Measurements from ENCODE around the gene STC2. TPM values are rescaled to one million over a fixed set of nuclear protein-coding genes. Genes with fewer than 3 reads are reported as not detected.

The STC2 gene
- total RNA-seq, 2 experiments from 2014 or later: 6.7 to 13.0 TPM

DNA sequence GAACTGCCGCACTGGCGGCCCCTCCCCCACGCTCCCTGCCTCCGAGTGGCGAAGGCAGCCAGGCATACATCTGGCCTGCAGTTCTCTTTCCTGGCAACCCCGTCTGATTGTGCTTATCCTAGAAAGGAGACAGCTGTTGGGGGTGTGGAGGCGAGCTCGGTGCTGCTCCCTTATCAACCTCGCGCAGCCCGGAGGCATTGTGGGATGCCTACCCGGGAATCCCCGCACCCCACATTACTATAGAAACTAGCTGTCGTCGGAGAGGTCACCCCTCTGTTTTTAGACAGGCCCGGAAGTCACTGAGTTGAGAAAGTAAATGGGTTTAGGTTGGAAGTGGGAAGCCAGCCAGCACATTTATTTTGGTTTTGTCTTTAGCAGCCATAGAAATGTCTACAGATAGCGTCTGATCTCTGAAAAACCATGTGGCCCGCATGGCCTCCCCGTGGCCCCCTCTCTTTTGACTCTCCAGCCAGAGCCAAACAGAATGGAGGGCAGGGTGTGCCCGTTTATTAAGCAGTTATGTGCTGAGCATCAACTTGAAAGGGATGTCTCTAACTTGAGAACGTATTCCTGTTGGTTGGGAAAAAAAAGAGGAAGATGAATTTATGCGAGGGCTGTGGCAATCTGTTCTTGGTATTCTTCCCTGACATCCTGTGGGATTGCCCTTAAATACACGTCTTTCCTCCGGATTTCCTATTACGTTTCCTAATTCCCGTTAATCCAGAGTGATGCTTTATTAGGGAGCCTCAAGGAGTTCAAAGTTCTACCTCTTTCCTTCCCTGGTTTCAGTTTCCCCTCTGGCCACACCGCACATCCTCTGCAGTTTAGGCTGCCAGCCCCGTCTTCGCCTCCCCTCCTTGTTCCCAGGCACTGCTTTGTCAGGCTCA, 3.9 kb downstream of the STC2 start:
- CTCF ChIA-PET: interaction anchor here (1.0 kb wide), 1 partner anchor 30 kb away, joined by 3 read pairs; no protein-coding TSS in a partner anchor
- H3K27ac Mint-ChIP-seq: peak overlapping the region; percentile 33
- H3K4me1 Mint-ChIP-seq: peaks cover 36% of the 10 kb centered on the region
- ATAC-seq: no peak
- peaks cover 29% of the 10 kb centered on the region for H3K36me3 Mint-ChIP-seq
- no peak for DNase-seq
- no peaks in the 10 kb centered on the region for H3K9me3 Mint-ChIP-seq (ENCODE audit: low read depth)
- H3K4me3 Mint-ChIP-seq: peak overlapping the region; percentile 27
- peaks cover 41% of the 10 kb centered on the region for H3K27me3 Mint-ChIP-seq

DNA sequence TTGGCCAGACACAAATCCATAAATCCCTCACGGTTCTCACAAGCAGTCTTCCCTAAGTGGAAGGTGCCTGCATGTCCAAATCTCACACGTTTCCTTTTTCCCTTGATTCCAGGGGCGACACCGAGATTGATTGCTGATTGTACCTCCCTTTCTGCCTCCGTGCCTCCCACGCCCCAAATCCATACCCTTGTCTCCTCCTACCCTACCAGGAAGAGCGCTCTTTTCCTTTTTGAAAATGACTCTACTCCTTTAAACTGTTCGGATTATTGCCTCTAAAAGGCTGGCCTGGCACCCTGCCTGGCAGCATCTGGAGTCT, 4.5 kb downstream of the STC2 start:
- DNase-seq (no peak), ATAC-seq (no peak)
- Mint-ChIP-seq H3K4me1 (peaks cover 32% of the 10 kb centered on the region), H3K36me3 (peaks cover 30% of the 10 kb centered on the region), H3K9me3 (ENCODE audit: low read depth) (no peaks in the 10 kb centered on the region), H3K27me3 (peaks cover 36% of the 10 kb centered on the region), H3K27ac (no peak overlapping the region), H3K4me3 (no peak overlapping the region)
- CTCF ChIA-PET: no interaction called here

DNA sequence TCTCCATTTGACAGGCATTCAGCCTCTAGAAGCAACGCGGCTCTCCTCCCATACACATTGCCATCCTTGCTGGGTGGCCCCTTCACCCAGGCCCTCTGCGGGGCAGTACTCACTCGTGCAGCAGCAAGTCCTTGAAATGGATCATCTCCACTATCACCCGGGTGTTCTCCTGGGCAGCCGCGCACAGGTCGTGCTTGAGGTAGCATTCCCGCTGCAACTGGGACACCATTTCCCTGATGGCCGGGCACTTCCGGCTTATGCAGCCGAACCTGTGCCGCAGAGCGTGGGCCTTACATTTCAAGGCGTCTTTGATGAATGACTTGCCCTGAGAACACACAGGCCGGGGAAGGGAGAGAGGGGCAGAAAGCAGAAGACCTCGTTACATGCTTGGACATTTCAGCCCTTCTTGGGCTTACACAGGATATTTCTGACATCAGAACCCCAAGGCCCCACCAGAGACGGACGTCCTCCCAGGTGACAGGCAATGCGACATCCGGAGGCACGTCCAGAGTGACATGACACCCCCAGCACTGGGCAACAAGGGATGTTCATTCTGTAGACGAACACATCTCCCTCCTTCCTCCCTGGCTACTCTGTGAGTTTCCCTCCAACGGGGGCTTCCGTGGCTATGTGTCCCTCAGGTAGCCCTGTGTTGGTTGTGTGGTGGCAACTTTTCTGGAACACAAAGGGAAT, 5.0 kb downstream of the STC2 start:
- DNase-seq (no peak), ATAC-seq (no peak)
- no peak overlapping the region for H3K27ac Mint-ChIP-seq
- CTCF ChIA-PET: no interaction called here
- H3K9me3 Mint-ChIP-seq (ENCODE audit: low read depth): no peaks in the 10 kb centered on the region
- peaks cover 30% of the 10 kb centered on the region for H3K27me3 Mint-ChIP-seq
- peaks cover 31% of the 10 kb centered on the region for H3K36me3 Mint-ChIP-seq
- peaks cover 28% of the 10 kb centered on the region for H3K4me1 Mint-ChIP-seq
- no peak overlapping the region for H3K4me3 Mint-ChIP-seq

DNA sequence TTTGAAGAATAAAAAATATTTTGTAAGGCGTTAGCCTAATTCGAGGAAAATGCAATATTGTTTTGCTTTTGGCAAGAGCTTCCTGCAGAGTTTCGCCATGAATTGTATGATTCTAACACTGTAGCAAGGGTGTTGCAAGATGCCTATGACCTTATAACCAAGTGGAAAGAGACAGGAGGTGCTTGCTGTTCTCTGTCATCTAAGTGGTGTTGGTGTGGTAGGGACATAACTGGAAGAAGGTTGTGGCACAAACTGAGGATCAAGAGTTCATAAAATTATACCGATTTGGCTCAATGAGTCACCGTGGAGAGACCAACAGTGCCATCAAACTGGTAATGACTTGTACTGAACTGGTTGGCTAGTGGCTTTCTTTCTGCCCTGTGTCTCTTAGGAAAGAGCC, 6.3 kb downstream of the STC2 start:
- H3K36me3 Mint-ChIP-seq: peaks cover 33% of the 10 kb centered on the region

DNA sequence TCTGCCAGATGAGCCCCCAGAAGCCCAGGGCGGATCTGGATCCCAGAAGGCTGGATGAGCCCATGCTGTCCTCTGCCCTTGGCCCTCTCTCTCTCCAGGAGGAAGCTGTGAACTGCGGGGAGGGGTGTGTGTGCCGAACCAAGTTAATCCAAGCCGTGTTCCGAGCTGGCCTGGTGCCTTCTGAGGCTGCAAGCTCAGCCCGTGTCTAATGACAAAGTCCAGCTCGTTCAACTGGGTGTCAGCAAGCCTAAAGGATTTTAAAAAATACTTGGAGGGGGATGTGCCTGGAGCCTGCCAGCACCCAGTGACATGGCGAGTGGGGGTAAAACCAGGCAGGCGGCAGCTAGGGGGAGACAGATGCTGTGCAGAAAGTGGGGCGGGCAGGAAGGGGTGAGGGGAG, 8.0 kb downstream of the STC2 start:
- H3K4me1 Mint-ChIP-seq: peaks cover 14% of the 10 kb centered on the region
- H3K27ac Mint-ChIP-seq: no peak overlapping the region
- H3K27me3 Mint-ChIP-seq: peaks cover 18% of the 10 kb centered on the region
- DNase-seq (no peak), ATAC-seq (no peak)
- H3K9me3 Mint-ChIP-seq (ENCODE audit: low read depth): no peaks in the 10 kb centered on the region
- H3K36me3 Mint-ChIP-seq: peaks cover 26% of the 10 kb centered on the region
- H3K4me3 Mint-ChIP-seq: no peak overlapping the region
- CTCF ChIA-PET: interaction anchor here (0.8 to 3.4 kb wide), 4 partner anchors 8 to 336 kb away, joined by 3 to 15 read pairs (median 4); partner anchors contain the start of genes ATP6V0E1 and STC2

More for the DNA sequence above, 6.3 kb downstream of the STC2 start:
- no peak for DNase-seq
- ATAC-seq: no peak
- CTCF ChIA-PET: interaction anchor here (1.1 to 3.4 kb wide), 4 partner anchors 9 to 28 kb away, joined by 3 to 15 read pairs (median 6); no protein-coding TSS in a partner anchor
- Mint-ChIP-seq H3K27ac (no peak overlapping the region), H3K4me1 (peaks cover 24% of the 10 kb centered on the region), H3K27me3 (peaks cover 23% of the 10 kb centered on the region), H3K9me3 (ENCODE audit: low read depth) (no peaks in the 10 kb centered on the region), H3K4me3 (no peak overlapping the region)

DNA sequence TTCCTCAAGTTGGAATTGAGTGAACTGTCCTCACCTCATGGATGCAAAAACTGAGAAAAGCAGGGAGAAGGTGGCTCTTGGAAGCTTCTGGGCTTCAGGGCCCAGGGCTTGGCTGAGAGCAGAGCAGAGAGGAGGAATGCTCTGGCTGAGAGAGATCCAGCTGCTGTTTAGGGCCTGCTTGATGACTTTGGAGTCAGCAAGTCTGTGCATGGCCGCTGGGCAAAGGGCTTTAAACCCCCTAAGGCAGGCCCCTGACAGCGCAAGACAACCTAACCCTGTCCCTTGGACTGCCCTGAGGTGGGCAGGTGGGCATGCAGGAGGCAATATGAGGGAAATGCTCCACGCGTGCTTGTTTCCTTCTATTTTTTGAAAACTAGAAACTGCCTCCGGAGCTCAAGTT, 8.6 kb downstream of the STC2 start:
- Mint-ChIP-seq H3K4me1 (peaks cover 8% of the 10 kb centered on the region), H3K27me3 (peaks cover 18% of the 10 kb centered on the region), H3K36me3 (peaks cover 21% of the 10 kb centered on the region), H3K27ac (no peak overlapping the region), H3K9me3 (ENCODE audit: low read depth) (no peaks in the 10 kb centered on the region), H3K4me3 (no peak overlapping the region)
- CTCF ChIA-PET: interaction anchor here (0.8 to 3.4 kb wide), 4 partner anchors 8 to 336 kb away, joined by 3 to 15 read pairs (median 4); partner anchors contain the start of genes ATP6V0E1 and STC2
- ATAC-seq (no peak), DNase-seq (no peak)

DNA sequence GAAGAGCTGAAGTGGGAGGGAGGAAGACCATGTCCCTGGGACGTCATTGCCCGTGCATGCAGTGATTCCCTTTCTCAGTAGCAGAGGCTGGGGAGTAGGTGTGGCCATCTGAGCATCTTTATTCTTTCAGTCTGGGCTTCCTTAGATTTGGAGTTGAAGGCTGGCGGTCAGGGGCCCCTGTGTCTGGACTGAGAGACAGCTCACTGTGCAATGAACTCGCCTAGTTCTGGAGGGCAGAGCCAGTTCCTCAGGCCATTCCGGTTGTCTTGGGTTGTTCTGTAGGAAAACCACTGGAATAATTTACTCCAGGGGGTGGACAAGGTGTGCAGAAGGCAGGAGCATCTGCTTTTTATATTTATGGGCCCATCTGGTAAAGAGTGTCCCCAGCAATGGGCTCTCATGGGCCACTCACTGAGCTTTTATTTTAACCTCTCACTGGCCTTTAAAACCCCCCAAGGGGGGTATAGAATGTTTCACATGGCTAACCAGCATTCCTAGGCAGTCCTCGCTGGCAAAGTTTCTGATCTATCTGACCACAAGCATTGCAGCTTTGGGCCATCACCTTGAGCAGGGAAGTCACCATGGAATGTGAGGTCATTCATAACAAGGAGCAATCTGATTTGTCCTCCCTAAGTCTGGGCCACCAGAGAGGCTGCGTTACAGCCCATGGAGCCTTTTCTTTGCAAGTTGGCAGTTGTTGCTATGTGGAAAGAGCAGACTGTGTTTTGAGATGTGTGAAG, 9.2 kb downstream of the STC2 start:
- peaks cover 2% of the 10 kb centered on the region for H3K4me1 Mint-ChIP-seq
- no peak overlapping the region for H3K4me3 Mint-ChIP-seq
- H3K27ac Mint-ChIP-seq: no peak overlapping the region
- peaks cover 18% of the 10 kb centered on the region for H3K36me3 Mint-ChIP-seq
- no peak for ATAC-seq
- H3K27me3 Mint-ChIP-seq: peaks cover 20% of the 10 kb centered on the region
- DNase-seq: no peak
- H3K9me3 Mint-ChIP-seq (ENCODE audit: low read depth): no peaks in the 10 kb centered on the region
- CTCF ChIA-PET: interaction anchor here (0.8 to 1.4 kb wide), 3 partner anchors 9 to 335 kb away, joined by 3 to 6 read pairs (median 3); partner anchors contain the start of genes ATP6V0E1 and STC2

DNA sequence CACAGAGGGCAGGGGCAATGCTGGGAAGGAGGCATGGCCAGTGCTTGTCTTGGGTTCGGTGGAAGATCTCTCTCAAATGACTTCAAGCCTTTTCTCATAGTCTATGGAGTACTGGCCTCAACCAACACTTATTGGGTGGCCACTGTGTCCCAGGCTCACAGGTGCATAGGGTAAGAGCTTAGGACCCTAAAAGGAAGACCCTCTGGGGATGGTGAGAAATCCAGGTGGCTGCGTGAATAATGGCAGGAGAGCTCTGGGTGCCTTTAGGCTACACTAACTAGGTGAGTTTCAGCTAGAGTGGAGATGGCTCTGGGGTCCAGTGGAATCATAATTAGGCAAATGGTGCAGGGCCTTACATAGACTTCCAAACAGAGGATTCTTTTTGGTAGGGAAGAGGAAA, 9.9 kb downstream of the STC2 start:
- peaks cover 18% of the 10 kb centered on the region for H3K36me3 Mint-ChIP-seq
- H3K4me3 Mint-ChIP-seq: no peak overlapping the region
- no peaks in the 10 kb centered on the region for H3K9me3 Mint-ChIP-seq (ENCODE audit: low read depth)
- H3K4me1 Mint-ChIP-seq: no peaks in the 10 kb centered on the region
- DNase-seq (no peak), ATAC-seq (no peak)
- no peak overlapping the region for H3K27ac Mint-ChIP-seq
- peaks cover 23% of the 10 kb centered on the region for H3K27me3 Mint-ChIP-seq
- CTCF ChIA-PET: no interaction called here

DNA sequence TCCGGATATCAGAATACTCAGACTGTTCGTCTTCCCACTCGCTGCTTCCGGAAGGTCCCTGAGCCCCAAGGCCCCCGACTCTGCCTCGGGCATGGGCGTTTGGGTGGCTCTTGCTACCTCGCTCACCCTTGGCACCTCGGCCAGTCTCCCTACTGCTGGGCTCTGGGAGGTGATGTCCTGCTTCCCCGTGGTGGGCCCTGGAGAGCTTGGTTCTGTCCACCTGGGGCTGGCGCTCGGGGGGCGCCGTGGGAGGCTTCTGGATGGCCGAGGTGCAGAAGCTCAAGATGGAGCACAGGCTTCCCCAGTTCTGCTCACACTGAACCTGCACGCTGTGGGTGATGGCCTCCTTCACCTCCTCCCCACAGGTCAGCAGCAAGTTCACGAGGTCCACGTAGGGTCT, 10.4 kb downstream of the STC2 start:
- Mint-ChIP-seq H3K27me3 (peaks cover 26% of the 10 kb centered on the region), H3K4me1 (no peaks in the 10 kb centered on the region), H3K27ac (no peak overlapping the region), H3K9me3 (ENCODE audit: low read depth) (no peaks in the 10 kb centered on the region), H3K36me3 (peaks cover 18% of the 10 kb centered on the region), H3K4me3 (no peak overlapping the region)
- CTCF ChIA-PET: no interaction called here
- DNase-seq (no peak), ATAC-seq (no peak)

DNA sequence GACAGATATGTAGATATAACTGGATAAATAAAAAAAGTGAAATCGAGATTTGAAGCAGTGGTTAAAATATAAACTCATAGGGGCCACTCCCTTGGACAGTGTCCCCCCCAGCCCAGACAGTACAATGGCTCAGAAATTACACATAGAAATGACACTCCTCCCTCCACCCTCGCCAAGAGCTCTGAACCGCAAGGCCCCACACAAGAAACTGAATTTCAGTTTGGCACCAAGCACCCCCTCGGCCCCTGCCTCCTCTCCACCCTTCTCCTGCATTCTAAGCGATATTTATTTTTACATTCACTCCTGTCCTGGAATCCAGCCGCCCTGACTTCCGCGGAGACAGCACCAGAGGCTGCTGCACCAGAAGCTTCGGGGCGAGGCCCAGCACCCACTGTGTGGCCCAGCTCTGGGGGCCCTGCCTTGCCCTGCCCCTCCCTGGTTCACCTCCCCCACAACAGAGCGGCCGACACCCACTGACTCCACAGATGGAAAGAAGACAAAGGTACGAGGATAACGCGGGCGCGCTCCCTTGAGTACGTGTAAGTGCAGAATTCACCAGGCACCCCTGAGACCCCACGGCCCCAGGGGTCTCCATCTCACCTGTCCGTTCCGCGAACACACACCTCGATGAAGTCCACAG, 11.0 kb downstream of the STC2 start:
- H3K36me3 Mint-ChIP-seq: peaks cover 15% of the 10 kb centered on the region
- H3K27ac Mint-ChIP-seq: no peak overlapping the region
- H3K4me1 Mint-ChIP-seq: no peaks in the 10 kb centered on the region
- CTCF ChIA-PET: interaction anchor here (0.9 kb wide), 2 partner anchors 23 to 610 kb away, joined by 3 to 4 read pairs; no protein-coding TSS in a partner anchor
- no peak for ATAC-seq
- H3K9me3 Mint-ChIP-seq (ENCODE audit: low read depth): no peaks in the 10 kb centered on the region
- H3K27me3 Mint-ChIP-seq: peaks cover 31% of the 10 kb centered on the region
- no peak overlapping the region for H3K4me3 Mint-ChIP-seq
- no peak for DNase-seq

DNA sequence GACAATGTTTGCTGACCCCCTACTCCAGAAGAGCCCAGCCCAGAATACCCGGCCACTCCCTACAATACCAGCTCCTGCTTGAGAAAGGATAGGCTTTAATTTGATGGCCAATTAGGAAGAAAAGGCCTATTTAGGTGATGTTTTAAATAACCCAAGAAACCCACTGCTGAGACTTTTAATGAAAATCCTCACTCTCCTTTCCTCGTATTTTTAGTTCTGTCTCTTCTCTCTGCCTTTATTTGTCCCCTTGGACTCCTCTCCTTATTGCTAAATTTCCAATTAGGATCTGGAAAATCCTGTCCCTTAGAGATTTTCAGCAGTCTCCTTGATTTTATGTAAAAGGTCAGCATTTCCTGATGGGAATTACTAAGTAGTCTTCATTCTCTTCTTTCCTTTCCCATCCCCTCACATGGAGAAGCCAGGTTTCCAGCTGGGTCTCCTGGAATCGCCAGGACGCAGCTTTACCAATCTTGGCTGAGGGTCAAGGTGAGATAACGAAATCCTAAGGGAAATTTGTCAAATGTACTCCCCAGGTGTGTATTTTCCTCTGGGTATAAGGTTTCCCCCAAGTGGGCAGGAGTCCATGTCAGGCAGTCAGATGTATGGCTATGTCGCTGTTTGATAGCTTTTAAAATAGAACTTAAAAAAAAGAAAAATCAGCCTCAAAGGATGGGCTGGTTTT, 11.7 kb downstream of the STC2 start:
- no peak for DNase-seq
- Mint-ChIP-seq H3K4me1 (no peaks in the 10 kb centered on the region), H3K36me3 (peaks cover 12% of the 10 kb centered on the region)

More for the DNA sequence above, 11.7 kb downstream of the STC2 start:
- Mint-ChIP-seq H3K27ac (no peak overlapping the region), H3K9me3 (ENCODE audit: low read depth) (no peaks in the 10 kb centered on the region), H3K27me3 (peaks cover 38% of the 10 kb centered on the region), H3K4me3 (no peak overlapping the region)
- CTCF ChIA-PET: interaction anchor here (0.9 kb wide), 2 partner anchors 22 to 609 kb away, joined by 3 to 4 read pairs; no protein-coding TSS in a partner anchor
- ATAC-seq: no peak

All from activated CD8-positive, alpha-beta memory T cell treated with anti-CD3 and anti-CD28 coated beads, Interleukin-2, amount 10 ng/mL, durations not matched to agents 7 days and 5 days (primary cell).